MM.1S (cell line): ENCODE data around the gene ZMIZ1.

Experiments used
- CTCF ChIP-seq: fragments of 300-600 bp; sonication (generic); IDR thresholded peaks from 2 replicates; pipeline ENCODE4 v1.5.1; 2016; ENCODE audit warnings: antibody characterized with exemption, low read length, mixed read lengths
- EZH2phosphoT487 ChIP-seq: fragments of 300-600 bp; sonication (generic); IDR thresholded peaks from 2 replicates; pipeline ENCODE4 v1.6.1; 2018; ENCODE audit warnings: antibody characterized with exemption, low read length

- no peak for TF ChIP-seq CTCF
- TF ChIP-seq EZH2phosphoT487 = no peak
Observed at GRCh38 chr10:79266084-79266483, 197.3 kb downstream of the ZMIZ1 start.
